GM21619 (cell line): Measurements from ENCODE around the gene UBE2E1.
A peak's percentile ranks its signal among the peaks of the same experiment; 100 is the strongest.

Experiments
- ATAC-seq: cut with Tn5 transposase; IDR thresholded peaks from one replicate; pipeline ENCODE4 v1.9.1; 2021; ENCODE audit not compliant: unreplicated experiment

UBE2E1 gene

GRCh38 chr3:23793528-23794134, 12.1 kb upstream of the UBE2E1 start:
- ATAC-seq, result no peak

DNA sequence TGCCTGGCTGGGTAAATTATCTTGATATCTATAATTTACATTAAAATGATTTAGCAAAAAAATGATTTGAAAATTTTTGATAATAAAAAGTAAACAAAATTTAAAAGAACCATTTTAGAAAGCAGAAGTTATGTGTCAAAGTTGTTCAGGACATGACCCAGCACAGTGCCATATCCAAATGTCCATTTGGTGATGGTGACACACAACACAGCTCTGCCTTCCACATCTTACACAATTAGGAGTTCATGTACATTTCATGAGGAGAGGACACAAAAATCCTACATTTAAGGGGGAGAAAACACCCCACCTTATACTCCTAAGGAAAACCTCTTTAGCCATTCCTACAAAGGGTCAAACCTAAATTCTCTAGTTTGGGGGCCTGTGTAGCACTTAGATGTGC, 10.7 kb upstream of the UBE2E1 start:
- ATAC-seq, result no peak

DNA sequence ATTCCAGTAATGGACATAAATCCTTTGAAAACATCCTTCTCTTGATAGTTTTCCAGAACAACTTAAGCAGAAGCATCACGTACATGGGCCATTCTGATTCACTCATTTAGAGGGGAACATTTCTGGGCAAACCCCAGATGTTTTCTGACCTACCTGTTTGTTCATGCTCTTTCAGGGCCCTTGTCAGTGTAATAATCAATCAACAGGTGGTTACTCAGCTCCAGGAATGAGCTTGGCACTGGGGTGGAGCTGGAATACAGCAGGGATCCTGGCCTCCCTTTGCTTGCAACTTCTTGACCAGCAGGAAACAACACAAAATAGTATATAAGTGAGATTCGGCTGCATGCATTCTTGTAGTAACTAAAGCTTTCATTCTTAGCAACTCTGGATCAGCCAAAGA, 9.2 kb upstream of the UBE2E1 start:
- no peak for ATAC-seq

DNA sequence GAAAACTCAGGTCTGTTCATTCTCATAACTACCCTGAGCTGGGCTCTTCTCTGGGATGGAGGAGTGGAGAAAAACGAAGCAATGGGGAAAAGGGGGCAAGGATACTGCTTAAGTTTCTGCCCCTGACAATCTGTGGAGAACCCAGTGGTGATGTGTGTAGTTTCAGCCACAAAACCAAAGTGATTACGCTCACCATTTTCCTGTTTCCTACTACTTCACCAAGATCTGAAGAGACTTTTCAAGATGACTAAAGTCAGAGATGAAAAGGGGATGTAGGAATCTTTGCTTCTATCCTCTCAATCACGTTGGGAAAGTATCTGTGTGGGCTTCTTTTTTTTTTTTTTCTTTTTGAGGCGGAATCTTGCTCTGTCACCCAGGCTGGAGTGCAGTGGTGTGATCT, 8.3 kb upstream of the UBE2E1 start:
- ATAC-seq, result peak; percentile 84

- no peak for ATAC-seq
Measured at GRCh38 chr3:23798456-23798855, 7.3 kb upstream of the UBE2E1 start.

GRCh38 chr3:23798876-23799275, 6.9 kb upstream of the UBE2E1 start:
- no peak for ATAC-seq

- no peak for ATAC-seq
Measured at GRCh38 chr3:23800731-23801130, 5.0 kb upstream of the UBE2E1 start.

DNA sequence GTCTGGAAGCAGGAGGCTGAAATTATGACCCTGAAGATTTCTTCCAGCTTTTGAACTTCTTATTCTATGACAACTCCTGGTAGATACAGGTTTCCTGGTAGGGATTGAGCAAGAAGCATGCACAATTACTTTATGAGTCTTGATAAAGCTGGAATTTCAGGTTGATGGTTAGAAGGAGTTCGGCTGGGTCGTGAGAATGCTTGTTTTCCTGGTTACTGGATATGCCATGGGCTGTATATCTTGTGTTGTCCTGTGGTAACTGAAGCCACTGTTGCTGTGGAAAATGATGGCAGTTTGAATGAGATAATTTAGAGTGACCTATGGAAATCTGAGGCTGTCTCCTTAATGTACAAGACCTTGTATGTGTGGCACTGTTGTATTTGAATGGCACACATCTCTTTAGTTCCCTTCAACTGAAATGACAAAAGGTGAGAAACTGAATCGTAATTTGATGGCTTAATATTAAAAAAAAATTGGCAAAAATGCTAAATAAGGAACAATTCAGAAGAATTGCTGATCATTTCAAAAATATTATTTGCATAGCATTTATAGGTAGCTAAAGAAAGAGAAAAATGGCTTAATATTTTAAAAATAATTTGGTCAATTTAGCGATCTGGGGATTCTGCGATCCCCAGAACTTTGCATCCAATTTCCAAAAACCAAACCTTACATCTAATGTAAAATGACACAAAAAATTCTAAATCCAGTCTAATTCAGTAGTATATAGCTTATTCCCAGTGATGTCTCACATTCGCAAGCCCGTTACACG, 1.1 kb upstream of the UBE2E1 start:
- ATAC-seq, result no peak

- ATAC-seq, result no peak
Measured at GRCh38 chr3:23805210-23805632, 534 bp upstream of the UBE2E1 start.

DNA sequence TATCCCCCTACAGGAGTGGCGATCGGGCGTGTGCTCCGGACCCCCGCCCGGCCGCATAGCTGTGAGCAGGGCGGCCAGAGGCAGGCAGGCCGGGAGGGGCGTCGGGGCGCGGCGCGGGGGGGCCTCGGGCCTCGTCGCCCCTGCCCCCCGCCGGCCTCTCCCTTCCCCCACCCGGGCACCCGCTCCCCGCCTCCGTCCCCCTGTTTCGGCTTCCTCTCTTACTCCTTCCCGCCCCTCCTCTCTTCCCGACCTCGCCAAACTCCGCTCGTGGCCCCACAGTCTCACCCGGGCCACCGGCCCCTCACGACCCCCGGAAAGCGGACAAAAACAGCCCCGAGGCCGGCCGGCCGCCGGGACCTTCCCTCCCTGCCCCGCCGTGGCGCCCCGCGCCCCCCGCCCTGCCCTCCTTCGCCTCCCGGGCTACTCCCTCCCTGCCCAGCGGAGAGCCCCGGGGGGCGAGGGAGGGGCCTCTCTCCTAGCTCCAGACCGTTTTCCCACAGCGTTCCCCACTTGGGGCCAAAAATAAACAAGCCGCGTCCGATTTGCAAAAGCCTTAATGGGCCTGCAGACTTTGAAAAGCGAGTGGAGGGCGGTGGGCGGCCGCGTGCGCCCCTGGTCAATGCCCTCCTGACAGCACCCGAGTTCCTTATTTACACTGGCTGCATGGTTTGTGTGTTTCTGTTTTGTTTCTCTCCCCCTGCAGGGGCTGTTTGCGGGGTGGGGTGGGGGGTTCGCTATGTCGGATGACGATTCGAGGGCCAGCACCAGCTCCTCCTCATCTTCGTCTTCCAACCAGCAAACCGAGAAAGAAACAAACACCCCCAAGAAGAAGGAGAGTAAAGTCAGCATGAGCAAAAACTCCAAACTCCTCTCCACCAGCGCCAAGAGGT, 1.0 kb downstream of the UBE2E1 start:
- ATAC-seq, result peak; percentile 8

GRCh38 chr3:23807424-23808015, 1.8 kb downstream of the UBE2E1 start:
- no peak for ATAC-seq

GRCh38 chr3:23808525-23808924, 2.8 kb downstream of the UBE2E1 start:
- no peak for ATAC-seq

DNA sequence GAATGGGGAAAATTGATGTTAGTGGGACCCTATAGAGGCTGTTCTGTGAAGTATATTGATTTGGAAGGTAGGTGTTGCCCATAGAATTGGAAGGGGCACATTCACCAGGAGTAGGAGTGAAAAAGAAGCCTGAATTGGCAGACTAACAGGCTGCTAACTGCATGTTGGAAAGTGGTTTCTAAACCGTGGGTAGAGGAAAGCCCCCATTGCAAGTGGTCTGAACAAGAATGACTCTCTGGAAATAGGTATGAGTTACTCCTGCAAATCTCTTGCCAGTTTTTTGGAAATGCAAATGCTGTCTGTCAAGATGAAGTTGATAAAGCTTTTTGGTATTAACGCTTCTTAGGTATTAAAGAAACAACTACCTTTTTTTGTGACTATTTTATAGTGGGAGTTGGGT, 3.5 kb downstream of the UBE2E1 start:
- no peak for ATAC-seq

DNA sequence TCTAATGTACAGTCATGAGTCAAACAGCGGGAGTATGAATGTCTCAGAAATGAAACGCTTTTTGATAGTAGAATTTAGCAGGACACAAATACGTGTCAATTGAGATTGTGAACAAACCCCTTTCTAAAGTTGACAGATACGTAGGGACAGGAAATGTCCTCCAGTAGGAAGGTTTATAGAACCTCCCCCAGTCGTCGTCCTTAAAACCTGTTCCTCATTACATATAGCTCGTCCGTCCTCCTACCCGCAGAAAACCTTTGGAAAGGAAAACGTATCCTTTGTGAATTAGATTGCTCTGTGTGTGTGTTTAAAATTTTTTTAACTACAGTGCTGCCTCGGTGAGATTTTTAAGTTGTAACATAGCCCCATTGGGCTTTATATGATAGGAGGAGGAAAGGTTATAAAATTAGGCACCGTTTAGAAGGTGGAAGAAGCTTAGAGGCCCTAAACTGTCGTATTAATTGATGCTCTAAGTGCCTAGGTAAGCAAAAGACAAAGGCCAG, 4.1 kb downstream of the UBE2E1 start:
- ATAC-seq, result no peak

DNA sequence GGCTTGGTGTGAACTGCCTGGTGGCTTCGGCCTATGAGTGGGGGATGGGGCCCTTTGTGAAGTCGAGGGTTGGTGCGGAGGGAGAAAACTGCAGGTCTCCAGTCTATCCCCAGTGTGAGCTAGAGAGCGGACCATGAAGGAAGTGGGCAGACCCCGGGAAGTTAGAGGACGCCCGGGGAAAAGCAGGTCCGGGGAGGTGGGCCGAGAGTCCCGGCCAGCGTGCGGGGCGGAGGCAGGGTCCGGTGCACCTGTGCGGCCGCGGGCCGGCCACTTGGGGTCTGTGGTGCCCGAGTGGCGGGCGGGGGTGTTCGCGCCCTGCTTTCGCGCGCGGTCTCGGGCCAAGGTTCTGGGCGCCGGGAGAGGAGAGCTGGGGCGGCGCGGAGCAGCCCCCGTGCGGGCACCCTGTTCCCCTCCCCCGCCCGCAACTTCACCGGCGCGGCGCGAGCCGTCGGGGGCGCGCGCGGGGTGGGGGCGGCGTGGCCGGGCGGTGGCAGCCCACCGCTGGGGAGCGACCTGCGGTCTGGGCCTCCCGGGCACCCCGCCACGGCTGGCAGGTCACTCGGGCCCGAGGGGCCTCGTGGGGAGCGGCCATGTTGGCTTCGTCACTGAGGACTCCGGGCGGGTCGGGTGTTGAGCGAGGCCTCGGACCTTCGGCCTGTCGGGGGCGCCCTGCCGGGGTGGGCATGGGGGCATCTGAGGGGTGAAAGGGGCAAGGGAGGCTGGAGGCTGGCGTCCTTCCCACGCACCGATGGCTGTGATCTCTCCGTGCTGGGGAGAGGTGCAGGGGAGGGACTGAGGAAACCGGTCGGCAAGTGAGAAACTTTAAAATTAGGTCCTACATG, 4.8 kb downstream of the UBE2E1 start:
- ATAC-seq, result peak; percentile 28

DNA sequence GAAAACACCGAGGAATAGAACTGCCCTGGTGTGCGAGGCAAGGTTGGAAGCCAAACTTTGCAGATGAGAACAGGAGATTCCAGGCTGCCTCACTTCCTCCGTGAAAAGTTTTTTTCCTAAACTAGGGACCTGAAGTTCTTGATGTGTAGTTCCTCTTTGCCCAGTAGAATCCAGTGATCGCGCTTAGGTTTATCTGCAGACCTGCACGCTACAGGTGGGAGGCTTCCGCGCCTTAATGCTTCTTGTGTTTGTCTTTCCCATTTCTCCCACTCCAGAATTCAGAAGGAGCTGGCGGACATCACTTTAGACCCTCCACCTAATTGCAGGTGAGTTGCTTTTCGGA, 5.4 kb downstream of the UBE2E1 start:
- ATAC-seq, result no peak

DNA sequence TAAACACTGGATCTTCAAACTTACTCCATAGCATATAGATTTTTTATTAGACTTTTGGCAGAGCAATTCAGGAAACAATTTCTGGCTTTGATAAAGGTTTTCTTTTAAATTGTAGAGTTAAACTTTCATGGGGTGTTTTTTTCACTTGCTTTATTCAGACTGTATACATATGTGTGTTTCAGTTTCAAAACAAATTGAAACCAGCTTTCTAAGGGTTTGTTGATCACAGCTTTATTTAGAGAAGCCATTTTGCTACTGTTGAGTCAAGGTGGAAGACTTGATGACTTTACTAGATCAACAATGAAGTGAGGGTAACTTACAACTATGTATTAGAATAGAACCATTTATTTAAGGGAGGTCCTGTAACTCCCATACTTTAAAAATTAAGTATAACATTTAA, 6.2 kb downstream of the UBE2E1 start:
- peak; percentile 55 for ATAC-seq

DNA sequence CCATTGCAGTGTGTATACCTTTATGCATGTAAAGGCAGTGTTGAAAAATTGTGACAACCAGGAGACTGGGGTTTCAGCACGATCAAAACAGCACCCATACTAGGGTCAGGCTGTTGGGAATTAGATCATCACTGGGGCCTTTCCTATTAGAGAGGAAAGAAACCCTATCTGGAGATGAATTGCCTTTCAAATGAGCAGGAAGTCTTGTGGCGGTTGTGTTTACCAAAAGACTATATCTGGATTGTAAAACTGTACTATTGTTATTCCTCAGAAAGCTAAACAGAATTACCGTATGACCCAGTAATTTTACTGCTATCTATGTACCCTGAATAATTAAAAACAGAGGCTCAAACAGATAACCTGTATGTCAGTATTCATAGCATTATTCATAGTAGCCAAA, 10.1 kb downstream of the UBE2E1 start:
- ATAC-seq, result no peak

DNA sequence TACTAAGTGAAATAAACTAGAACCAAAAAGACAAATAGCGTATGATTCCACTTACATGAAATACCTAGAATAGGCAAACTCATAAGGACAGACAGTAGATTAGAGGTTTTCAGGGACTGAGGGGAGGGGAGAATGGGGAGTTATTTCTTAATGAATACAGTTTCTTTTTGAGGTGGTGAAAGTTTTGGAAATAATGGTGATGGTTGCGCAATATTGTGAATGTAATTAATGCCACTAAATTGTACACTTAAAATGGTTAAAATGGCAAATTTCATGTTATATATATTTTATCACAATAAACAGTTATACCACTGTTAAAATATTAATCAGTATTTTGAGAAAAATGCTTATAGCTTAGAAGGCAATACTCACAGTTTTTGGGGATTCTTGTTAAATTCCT, 11.0 kb downstream of the UBE2E1 start:
- ATAC-seq, result no peak

DNA sequence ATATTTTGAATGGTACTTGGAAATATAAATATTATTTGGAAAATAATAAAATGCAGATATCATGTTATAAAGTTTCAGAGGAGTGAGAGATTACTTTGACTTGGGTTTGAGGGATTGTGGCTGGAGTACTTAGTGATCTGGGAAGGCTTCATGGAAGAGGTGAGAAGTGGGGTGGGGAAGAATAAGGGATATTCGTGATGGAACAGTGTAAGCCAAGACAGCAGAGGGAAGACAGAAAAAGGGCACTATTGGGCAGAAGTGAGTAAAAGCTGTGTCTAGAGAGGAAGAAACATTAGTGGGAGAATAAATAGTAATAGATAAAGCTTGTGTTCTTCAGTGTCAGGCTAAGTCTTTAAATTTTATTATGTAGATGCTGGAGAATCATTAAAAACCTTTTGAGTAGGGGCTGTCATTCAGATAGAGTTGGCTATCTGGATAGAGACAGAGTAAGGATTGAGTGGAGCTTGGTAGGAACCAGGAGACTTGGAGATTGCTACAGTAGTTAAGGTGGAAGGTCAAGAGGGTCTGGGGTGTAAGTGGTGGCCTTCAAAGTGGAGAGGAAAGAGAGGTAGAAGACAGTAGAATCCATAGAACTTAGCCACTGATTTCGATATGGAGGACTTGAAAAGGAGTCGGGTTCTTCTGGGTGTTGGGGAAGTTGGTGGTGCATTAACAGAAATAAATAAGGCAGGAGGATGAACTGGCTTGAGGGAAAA, 11.9 kb downstream of the UBE2E1 start:
- ATAC-seq, result no peak
